HuH-7 (cell line): ENCODE measurements around the gene VPS26A.
A peak's percentile ranks its signal among the peaks of the same experiment; 100 is the strongest.

ENCODE experiments used
- DNase-seq: peaks from one replicate; pipeline ENCODE4 v3.0.0; 2011; ENCODE audit warnings: low spot score

VPS26A gene

GRCh38 chr10:69179089-69179742 is 55.2 kb downstream of the VPS26A start:
- peak; percentile 8 for DNase-seq

- peak; percentile 83 for DNase-seq
These were observed 56.0 kb downstream of the VPS26A start, which contains the start of gene SUPV3L1 for GRCh38 chr10:69179743-69180524. Gene SUPV3L1, plus strand, starts transcription at chr10:69180234. Its CDS starts 58 bp downstream, at chr10:69180292.

GRCh38 chr10:69180525-69181204 is 56.7 kb downstream of the VPS26A start:
- peak; percentile 12 for DNase-seq

GRCh38 chr10:69181433-69181832 is 57.5 kb downstream of the VPS26A start:
- no peak for DNase-seq

GRCh38 chr10:69182005-69182404 is 58.0 kb downstream of the VPS26A start:
- DNase-seq = no peak

GRCh38 chr10:69186524-69186923 is 62.5 kb downstream of the VPS26A start:
- DNase-seq = no peak

- no peak for DNase-seq
These were observed 77.1 kb downstream of the VPS26A start for GRCh38 chr10:69201045-69201444.

- no peak for DNase-seq
These were observed 78.4 kb downstream of the VPS26A start for GRCh38 chr10:69202332-69202731.

GRCh38 chr10:69208761-69209160 is 84.8 kb downstream of the VPS26A start:
- no peak for DNase-seq

- no peak for DNase-seq
These were observed 86.0 kb downstream of the VPS26A start for GRCh38 chr10:69209787-69210484.

GRCh38 chr10:69211104-69211503 is 87.1 kb downstream of the VPS26A start:
- no peak for DNase-seq

GRCh38 chr10:69211524-69211923 is 87.5 kb downstream of the VPS26A start:
- DNase-seq = no peak

- no peak for DNase-seq
These were observed 89.8 kb downstream of the VPS26A start for GRCh38 chr10:69213591-69214311.

GRCh38 chr10:69214666-69215131 is 90.7 kb downstream of the VPS26A start:
- no peak for DNase-seq

GRCh38 chr10:69215405-69216171 is 91.6 kb downstream of the VPS26A start:
- DNase-seq = no peak

GRCh38 chr10:69216577-69217118 is 92.7 kb downstream of the VPS26A start:
- DNase-seq = no peak

GRCh38 chr10:69217119-69217754 is 93.3 kb downstream of the VPS26A start:
- DNase-seq = no peak

- DNase-seq = no peak
These were observed 94.9 kb downstream of the VPS26A start for GRCh38 chr10:69218831-69219230.

- no peak for DNase-seq
These were observed 96.1 kb downstream of the VPS26A start, which contains the start of gene HKDC1 for GRCh38 chr10:69220041-69220451. Gene HKDC1, plus strand, starts transcription at chr10:69220332. Its CDS starts 104 bp downstream, at chr10:69220436.

GRCh38 chr10:69220507-69220906 is 96.5 kb downstream of the VPS26A start:
- no peak for DNase-seq
